SK-N-MC (cell line): ENCODE data around the gene KCNQ1.

Source experiments
- DNase-seq: peaks from one replicate; pipeline ENCODE4 v3.0.0-alpha.2; 2011; ENCODE audit warnings: low read depth, low spot score
- H3K27ac ChIP-seq: fragments of 200-600 bp; sonication (generic); 2 replicates; pipeline ENCODE4 v1.5.1; 2016; ENCODE audit warnings: mixed run types
- H3K36me3 ChIP-seq: fragments of 200-600 bp; sonication (generic); 2 replicates; pipeline ENCODE4 v1.6.1; 2017; ENCODE audit warnings: antibody characterized with exemption, low read length, mixed read lengths; ENCODE audit not compliant: insufficient read depth
- H3K4me3 ChIP-seq: fragments of 200-600 bp; sonication (generic); 2 replicates; pipeline ENCODE4 v1.5.1; 2016
- H3K9ac ChIP-seq: fragments of 200-600 bp; sonication (generic); 2 replicates; pipeline ENCODE4 v1.8.0; 2017; ENCODE audit warnings: mixed run types, mixed read lengths; ENCODE audit not compliant: insufficient read length
- H3K9me3 ChIP-seq: fragments of 200-600 bp; sonication (generic); 2 replicates; pipeline ENCODE4 v1.6.1; 2017; ENCODE audit warnings: low read depth, mild to moderate bottlenecking, antibody characterized with exemption, low read length, moderate library complexity, mixed read lengths
- EZH2 ChIP-seq: fragments of 200-600 bp; sonication (generic); IDR thresholded peaks from one replicate; pipeline ENCODE4 v1.6.1; 2017; ENCODE audit warnings: antibody characterized with exemption
- FOXP2 ChIP-seq: optimal IDR thresholded peaks from 2 replicates; pipeline ENCODE3; 2011; ENCODE audit warnings: mild to moderate bottlenecking, moderate library complexity; ENCODE audit not compliant: insufficient read depth; ENCODE audit errors: extremely low read length, control extremely low read depth
- POLR2AphosphoS5 ChIP-seq: IDR thresholded peaks from 2 replicates; pipeline ENCODE4 v1.6.1; 2012; ENCODE audit warnings: mild to moderate bottlenecking, low read depth, low read length, borderline replicate concordance

KCNQ1 gene

DNA sequence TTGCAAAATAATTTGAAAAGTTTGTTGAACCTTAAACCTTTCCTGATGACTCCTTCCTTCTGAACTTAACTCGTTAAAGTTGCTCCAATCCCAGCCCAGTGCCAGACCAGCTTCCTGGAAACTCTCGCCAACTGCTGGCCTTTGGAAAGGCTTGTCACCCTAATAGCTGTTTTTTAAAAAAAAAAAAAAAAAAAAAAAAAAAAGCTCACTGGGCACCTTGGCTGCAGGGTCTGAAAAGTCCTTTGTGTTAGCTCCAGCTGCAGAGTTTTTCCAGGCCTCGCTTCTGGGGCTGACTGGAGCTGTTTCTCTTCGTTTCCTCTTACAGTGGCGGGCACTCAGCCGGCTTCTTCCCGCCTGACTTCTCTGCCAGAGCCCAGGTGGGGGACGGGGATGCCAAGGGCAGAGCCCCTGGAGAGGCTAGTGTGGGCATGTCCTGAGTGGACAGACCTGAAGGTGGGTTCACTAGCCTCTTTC lies 229.9 kb downstream of the KCNQ1 start:
- H3K4me3 ChIP-seq = no peak overlapping the region
- DNase-seq = no peak
- H3K27ac ChIP-seq = no peak overlapping the region
- H3K36me3 ChIP-seq = peaks cover 39% of the 10 kb centered on the region
- no peaks in the 10 kb centered on the region for H3K9me3 ChIP-seq
- no peak overlapping the region for H3K9ac ChIP-seq
- TF ChIP-seq POLR2AphosphoS5 = no peak
- no peak for TF ChIP-seq FOXP2
- no peak for TF ChIP-seq EZH2

DNA sequence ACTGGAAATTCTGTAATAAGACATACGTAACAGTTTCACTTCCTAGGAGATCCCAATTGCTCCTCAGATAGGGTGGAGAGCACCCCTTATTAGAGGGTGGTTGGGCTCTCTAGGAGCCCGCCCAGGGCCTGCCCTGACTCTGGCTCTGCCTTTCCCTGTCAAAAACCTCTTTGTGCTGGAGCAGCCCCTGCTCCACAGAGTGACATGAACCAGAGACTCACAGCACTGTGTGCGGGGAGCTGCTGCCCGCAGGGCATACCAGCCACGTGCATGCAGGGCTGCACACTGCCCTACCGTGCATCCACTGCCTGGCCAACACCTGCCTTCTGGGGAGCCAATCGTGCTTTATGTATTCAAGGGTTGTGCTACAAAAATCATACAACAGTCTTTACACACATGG lies 230.7 kb downstream of the KCNQ1 start:
- no peak for DNase-seq
- no peak for TF ChIP-seq FOXP2
- no peak for TF ChIP-seq POLR2AphosphoS5
- TF ChIP-seq EZH2 = no peak
- Histone ChIP-seq H3K9me3 (no peaks in the 10 kb centered on the region), H3K36me3 (peaks cover 32% of the 10 kb centered on the region), H3K27ac (no peak overlapping the region), H3K4me3 (no peak overlapping the region), H3K9ac (no peak overlapping the region)

DNA sequence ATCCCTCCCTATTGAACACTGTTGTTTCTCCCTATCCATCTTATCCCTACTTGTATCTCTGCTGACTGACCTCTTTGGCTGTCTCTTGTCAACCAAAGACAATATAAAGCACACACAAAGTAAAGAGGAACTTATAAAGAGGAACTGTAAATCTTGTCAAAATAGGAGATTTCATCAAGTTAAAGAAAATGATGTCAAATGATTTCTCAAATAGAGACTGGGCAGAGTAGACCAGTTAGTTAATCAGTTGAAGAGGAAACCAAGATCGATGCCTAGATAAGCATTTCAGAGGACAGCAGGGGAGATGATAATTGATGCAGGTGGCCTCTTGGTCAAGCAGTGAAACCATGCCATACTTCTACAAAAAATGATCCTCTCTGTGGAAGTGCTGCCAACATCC lies 232.3 kb downstream of the KCNQ1 start:
- DNase-seq = no peak
- Histone ChIP-seq H3K9ac (no peak overlapping the region), H3K4me3 (no peak overlapping the region), H3K36me3 (peaks cover 26% of the 10 kb centered on the region), H3K9me3 (no peaks in the 10 kb centered on the region), H3K27ac (no peak overlapping the region)
- TF ChIP-seq POLR2AphosphoS5 (no peak), FOXP2 (no peak), EZH2 (no peak)

DNA sequence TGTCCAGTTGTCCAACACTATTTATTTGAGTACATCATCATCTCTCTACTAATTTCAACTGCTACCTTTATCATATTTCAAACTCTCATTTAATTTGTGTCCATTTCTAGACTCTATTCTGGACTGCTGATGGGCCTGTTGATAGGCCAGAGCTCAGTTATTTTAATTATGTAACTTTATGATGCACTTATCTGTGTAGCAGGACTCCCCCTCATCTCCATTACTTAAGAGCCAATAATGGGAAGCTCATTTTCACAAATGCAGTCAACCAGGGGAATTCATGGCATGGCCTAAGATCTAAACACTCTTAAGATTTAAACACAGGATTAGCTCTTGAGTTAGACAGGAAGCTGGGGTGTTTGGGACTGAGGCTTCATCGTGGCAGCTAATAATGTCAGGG lies 233.6 kb downstream of the KCNQ1 start:
- no peak for TF ChIP-seq EZH2
- TF ChIP-seq FOXP2 = no peak
- no peak for TF ChIP-seq POLR2AphosphoS5
- Histone ChIP-seq H3K4me3 (no peak overlapping the region), H3K9ac (no peak overlapping the region), H3K27ac (no peak overlapping the region), H3K9me3 (no peaks in the 10 kb centered on the region), H3K36me3 (peaks cover 25% of the 10 kb centered on the region)
- DNase-seq = no peak

DNA sequence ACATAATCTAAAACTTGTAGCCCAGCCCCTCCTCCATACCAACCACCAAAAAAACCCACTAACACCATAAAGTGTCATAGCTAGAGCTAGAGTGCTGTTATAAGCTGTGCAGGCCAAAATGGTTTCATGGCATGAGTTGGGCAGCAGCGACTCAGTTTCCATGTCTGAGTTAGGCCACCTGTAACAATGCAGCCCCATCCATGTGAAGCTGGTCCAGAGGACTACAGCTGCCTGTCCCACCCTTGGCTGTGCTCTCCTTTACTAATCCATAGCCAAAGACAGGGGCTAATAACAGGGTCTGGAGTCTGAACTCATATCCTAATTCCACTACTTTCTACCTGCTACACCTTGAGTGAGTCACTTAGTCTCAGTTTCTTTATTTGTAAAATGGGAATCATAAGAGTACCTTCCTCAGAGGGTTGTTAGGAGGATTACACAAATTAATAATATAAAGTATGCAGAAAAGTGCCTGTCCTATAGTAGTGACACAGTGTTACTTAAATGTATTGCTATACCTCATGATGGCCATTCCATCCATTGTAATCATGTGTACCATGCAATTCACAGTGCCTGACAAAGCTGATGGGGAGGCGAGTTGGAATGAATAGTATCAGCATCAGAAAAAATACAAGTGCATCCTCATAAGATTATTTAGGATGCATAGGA lies 234.3 kb downstream of the KCNQ1 start:
- no peak overlapping the region for H3K9ac ChIP-seq
- no peak for TF ChIP-seq POLR2AphosphoS5
- no peak for TF ChIP-seq FOXP2
- TF ChIP-seq EZH2 = no peak
- peaks cover 25% of the 10 kb centered on the region for H3K36me3 ChIP-seq
- H3K27ac ChIP-seq = no peak overlapping the region
- no peak for DNase-seq
- no peak overlapping the region for H3K4me3 ChIP-seq
- H3K9me3 ChIP-seq = no peaks in the 10 kb centered on the region

DNA sequence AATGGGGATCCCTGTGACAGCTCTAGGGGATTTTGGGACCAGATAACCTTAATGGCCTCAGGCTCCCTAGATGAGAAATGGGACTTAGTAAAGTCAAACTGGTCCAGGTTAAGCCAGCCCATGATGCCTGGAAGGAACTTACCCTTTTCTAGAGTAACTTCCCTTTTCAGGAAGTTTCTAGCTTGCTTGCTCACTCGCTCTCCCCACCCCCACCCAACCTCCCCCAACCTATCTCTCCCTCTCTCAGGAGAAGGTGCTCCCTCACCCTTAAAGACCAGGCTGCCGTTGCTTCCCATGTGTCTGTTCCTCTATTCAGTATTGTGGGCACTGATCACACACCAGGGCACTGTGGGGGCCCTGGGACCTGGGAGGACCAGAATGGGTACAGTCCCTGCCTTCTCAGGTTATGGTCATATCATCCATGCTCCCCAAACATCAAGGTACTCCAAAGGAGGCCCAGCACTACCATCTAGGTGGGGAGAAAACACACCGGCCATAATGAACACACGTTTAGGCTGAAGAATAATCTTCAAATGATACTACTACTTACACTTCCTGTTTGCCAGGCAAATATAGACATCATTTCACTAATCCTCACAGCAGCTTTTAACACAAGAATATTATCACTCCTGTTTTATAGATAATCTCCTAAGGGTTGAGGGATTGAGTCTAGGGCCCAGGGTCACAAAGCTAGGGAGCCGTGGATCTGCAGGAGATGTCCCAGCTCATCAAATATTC lies 236.8 kb downstream of the KCNQ1 start:
- no peak overlapping the region for H3K27ac ChIP-seq
- H3K9ac ChIP-seq = no peak overlapping the region
- no peak for TF ChIP-seq POLR2AphosphoS5
- no peak for TF ChIP-seq FOXP2
- TF ChIP-seq EZH2 = no peak
- DNase-seq = no peak
- H3K9me3 ChIP-seq = no peaks in the 10 kb centered on the region
- H3K4me3 ChIP-seq = no peak overlapping the region
- H3K36me3 ChIP-seq = peaks cover 18% of the 10 kb centered on the region

DNA sequence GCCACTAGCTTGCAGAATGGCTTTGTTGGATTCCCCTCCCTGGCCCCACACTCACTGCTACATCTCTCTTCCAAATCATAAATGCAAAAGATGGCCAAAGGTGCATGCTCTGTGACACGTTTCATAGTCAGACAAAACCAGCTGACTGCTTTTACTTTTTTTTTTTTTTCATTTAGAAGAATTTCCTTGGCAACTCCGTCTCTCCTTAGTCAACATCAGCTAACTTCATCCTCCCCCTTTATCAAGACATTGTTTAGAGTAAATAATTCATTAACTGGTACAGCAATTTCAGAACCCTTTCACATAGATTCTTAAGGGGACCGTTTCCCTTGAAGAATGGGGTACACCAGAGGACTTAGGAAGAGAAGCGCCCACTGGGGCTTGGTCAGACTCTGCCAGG lies 239.0 kb downstream of the KCNQ1 start:
- H3K9ac ChIP-seq = no peak overlapping the region
- no peak overlapping the region for H3K27ac ChIP-seq
- no peak for DNase-seq
- no peak for TF ChIP-seq EZH2
- TF ChIP-seq POLR2AphosphoS5 = no peak
- no peak for TF ChIP-seq FOXP2
- no peaks in the 10 kb centered on the region for H3K9me3 ChIP-seq
- peaks cover 9% of the 10 kb centered on the region; the same call in 1 of the 2 replicates for H3K36me3 ChIP-seq
- H3K4me3 ChIP-seq = no peak overlapping the region

DNA sequence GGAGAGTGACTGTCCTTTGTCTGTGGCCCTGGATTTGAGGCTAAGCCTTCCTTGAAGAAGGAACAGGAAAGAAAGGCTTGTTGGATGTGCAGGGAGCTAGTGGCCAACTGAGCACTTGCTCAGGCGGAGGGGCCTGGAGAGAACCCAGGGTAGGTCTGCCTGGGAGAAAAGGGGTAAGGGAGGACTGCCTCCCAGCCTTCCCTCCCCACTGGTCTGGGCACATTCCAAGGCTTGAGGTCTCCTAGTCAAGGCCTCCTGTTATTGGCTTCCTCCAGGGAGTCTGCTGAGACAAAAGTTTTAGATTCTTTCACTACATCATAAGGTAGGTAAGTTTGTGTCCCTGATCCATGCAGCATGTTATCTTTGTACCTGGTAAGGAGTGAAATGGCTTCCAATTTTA lies 239.8 kb downstream of the KCNQ1 start:
- DNase-seq = no peak
- no peaks in the 10 kb centered on the region for H3K9me3 ChIP-seq
- TF ChIP-seq POLR2AphosphoS5 = no peak
- TF ChIP-seq EZH2 = no peak
- TF ChIP-seq FOXP2 = no peak
- H3K9ac ChIP-seq = no peak overlapping the region
- no peak overlapping the region for H3K4me3 ChIP-seq
- peaks cover 9% of the 10 kb centered on the region; the same call in 1 of the 2 replicates for H3K36me3 ChIP-seq
- H3K27ac ChIP-seq = no peak overlapping the region
